Neural progenitor cell (in vitro differentiated cells): Measurements from ENCODE around the gene SDK2. TPM values are rescaled to one million over a fixed set of nuclear protein-coding genes. Genes with fewer than 3 reads are reported as not detected.

Source experiments
- DNase-seq: peaks from one replicate; pipeline ENCODE4 v3.0.0-alpha.2; 2016; ENCODE audit warnings: low spot score
- H2AFZ ChIP-seq: fragments of 200-600 bp; sonication (generic); replicated peaks from 2 replicates; pipeline ENCODE4 v1.6.1; 2016; ENCODE audit warnings: antibody characterized with exemption
- H3F3A ChIP-seq: fragments of 200-600 bp; sonication (generic); 2 replicates; pipeline ENCODE4 v1.6.1; 2016; ENCODE audit warnings: antibody characterized with exemption, low read depth
- H3K27ac ChIP-seq: fragments of 200-600 bp; sonication (generic); 2 replicates; pipeline ENCODE4 v1.5.1; 2016; ENCODE audit warnings: mild to moderate bottlenecking
- H3K27me3 ChIP-seq: fragments of 200-600 bp; sonication (generic); 2 replicates; pipeline ENCODE4 v1.6.1; 2016; ENCODE audit warnings: mild to moderate bottlenecking, moderate library complexity
- H3K36me3 ChIP-seq: fragments of 200-600 bp; sonication (generic); 2 replicates; pipeline ENCODE4 v1.5.1; 2016
- H3K4me1 ChIP-seq: fragments of 200-600 bp; sonication (generic); 2 replicates; pipeline ENCODE4 v1.6.1; 2016; ENCODE audit warnings: mixed run types
- H3K4me2 ChIP-seq: fragments of 200-600 bp; sonication (generic); 2 replicates; pipeline ENCODE4 v1.6.1; 2016
- H3K4me3 ChIP-seq: fragments of 200-600 bp; sonication (generic); 2 replicates; pipeline ENCODE4 v1.5.1; 2016
- H3K79me2 ChIP-seq: fragments of 200-600 bp; sonication (generic); 2 replicates; pipeline ENCODE4 v1.6.1; 2016; ENCODE audit warnings: low read depth
- H3K9ac ChIP-seq: fragments of 200-600 bp; sonication (generic); 2 replicates; pipeline ENCODE4 v1.6.1; 2016
- H3K9me3 ChIP-seq: fragments of 200-600 bp; sonication (generic); 2 replicates; pipeline ENCODE4 v1.5.1; 2016; ENCODE audit warnings: low read depth
- H4K20me1 ChIP-seq: fragments of 200-600 bp; sonication (generic); 2 replicates; pipeline ENCODE4 v1.6.1; 2016; ENCODE audit warnings: low read depth
- H3K27ac Mint-ChIP-seq: 3 replicates; pipeline ENCODE4 v1.8.0; 2021; ENCODE audit warnings: mixed read lengths
- H3K27me3 Mint-ChIP-seq: 2 replicates; pipeline ENCODE4 v1.8.0; 2022; ENCODE audit warnings: low read depth, mild to moderate bottlenecking, inconsistent platforms, moderate library complexity, mixed read lengths; ENCODE audit not compliant: insufficient read depth
- H3K36me3 Mint-ChIP-seq: 3 replicates; pipeline ENCODE4 v1.8.0; 2021; ENCODE audit warnings: mixed read lengths
- H3K4me1 Mint-ChIP-seq: 3 replicates; pipeline ENCODE4 v1.8.0; 2021; ENCODE audit warnings: mixed read lengths
- H3K4me3 Mint-ChIP-seq: 3 replicates; pipeline ENCODE4 v1.8.0; 2021; ENCODE audit warnings: mild to moderate bottlenecking, moderate library complexity, mixed read lengths
- H3K9me3 Mint-ChIP-seq: 3 replicates; pipeline ENCODE4 v1.8.0; 2020; ENCODE audit warnings: mixed read lengths
- EZH2 ChIP-seq: fragments of 200-600 bp; sonication (generic); IDR thresholded peaks from 2 replicates; pipeline ENCODE4 v1.6.1; 2017; ENCODE audit warnings: antibody characterized with exemption, mild to moderate bottlenecking, moderate library complexity
- EZH2phosphoT487 ChIP-seq: fragments of 200-600 bp; sonication (generic); IDR thresholded peaks from 2 replicates; pipeline ENCODE4 v1.6.1; 2017; ENCODE audit warnings: antibody characterized with exemption
- total RNA-seq: library from RNA; depleted of rRNA; stranded (reverse); fragments of >200 nt; gene quantifications from 2 replicates; pipeline ENCODE4 v1.2.3, GENCODE V29; 2015; ENCODE audit warnings: low replicate concordance
- TF ChIP-seq, protein P1 (sequence below): fragments of 200-600 bp; sonication (generic); IDR thresholded peaks from 2 replicates; pipeline ENCODE4 v1.5.1; 2017; ENCODE audit warnings: antibody characterized with exemption, mild to moderate bottlenecking

Gene SDK2
- total RNA-seq, 1 donor from 2014 or later = 15.3 TPM

DNA sequence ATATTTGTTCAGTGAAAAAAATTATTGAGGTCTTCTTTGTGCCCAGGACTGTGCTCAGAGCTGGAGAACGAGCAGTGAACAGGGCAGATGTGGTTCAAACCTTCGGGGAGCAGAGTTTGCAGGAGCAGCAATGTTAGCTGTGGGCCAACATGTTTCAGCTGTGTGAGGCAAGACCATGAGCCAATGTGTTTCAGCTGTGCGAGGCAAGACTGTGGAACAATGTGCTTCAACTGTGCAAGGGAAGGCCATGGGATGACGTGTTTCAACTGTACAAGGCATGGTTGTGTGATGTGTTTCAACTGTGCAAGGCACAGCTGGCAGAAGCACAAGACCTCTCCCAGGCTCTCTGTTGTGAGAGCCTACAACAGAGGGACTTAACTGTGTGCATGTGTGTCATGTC lies 35.2 kb upstream of the SDK2 start:
- H3K27me3 ChIP-seq = no peaks in the 10 kb centered on the region
- H3F3A ChIP-seq = no peaks in the 10 kb centered on the region
- no peaks in the 10 kb centered on the region for H3K4me1 ChIP-seq
- peaks cover 3% of the 10 kb centered on the region for H3K36me3 Mint-ChIP-seq
- H3K27ac Mint-ChIP-seq = no peak overlapping the region
- H3K79me2 ChIP-seq = no peaks in the 10 kb centered on the region
- no peak for DNase-seq
- no peak overlapping the region for H3K4me3 Mint-ChIP-seq
- H3K9me3 ChIP-seq = no peaks in the 10 kb centered on the region
- no peaks in the 10 kb centered on the region for H3K36me3 ChIP-seq
- H4K20me1 ChIP-seq = no peaks in the 10 kb centered on the region
- H3K27me3 Mint-ChIP-seq = peaks cover 3% of the 10 kb centered on the region
- H2AFZ ChIP-seq = no peak overlapping the region
- TF ChIP-seq EZH2 (no peak), EZH2phosphoT487 (no peak)
- TF ChIP-seq, protein P1, sequence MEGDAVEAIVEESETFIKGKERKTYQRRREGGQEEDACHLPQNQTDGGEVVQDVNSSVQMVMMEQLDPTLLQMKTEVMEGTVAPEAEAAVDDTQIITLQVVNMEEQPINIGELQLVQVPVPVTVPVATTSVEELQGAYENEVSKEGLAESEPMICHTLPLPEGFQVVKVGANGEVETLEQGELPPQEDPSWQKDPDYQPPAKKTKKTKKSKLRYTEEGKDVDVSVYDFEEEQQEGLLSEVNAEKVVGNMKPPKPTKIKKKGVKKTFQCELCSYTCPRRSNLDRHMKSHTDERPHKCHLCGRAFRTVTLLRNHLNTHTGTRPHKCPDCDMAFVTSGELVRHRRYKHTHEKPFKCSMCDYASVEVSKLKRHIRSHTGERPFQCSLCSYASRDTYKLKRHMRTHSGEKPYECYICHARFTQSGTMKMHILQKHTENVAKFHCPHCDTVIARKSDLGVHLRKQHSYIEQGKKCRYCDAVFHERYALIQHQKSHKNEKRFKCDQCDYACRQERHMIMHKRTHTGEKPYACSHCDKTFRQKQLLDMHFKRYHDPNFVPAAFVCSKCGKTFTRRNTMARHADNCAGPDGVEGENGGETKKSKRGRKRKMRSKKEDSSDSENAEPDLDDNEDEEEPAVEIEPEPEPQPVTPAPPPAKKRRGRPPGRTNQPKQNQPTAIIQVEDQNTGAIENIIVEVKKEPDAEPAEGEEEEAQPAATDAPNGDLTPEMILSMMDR = no peak
- H3K9ac ChIP-seq = no peak overlapping the region
- H3K27ac ChIP-seq = no peak overlapping the region
- H3K9me3 Mint-ChIP-seq = peaks cover 11% of the 10 kb centered on the region
- H3K4me1 Mint-ChIP-seq = peaks cover 11% of the 10 kb centered on the region
- H3K4me3 ChIP-seq = no peak overlapping the region
- H3K4me2 ChIP-seq = no peak overlapping the region

DNA sequence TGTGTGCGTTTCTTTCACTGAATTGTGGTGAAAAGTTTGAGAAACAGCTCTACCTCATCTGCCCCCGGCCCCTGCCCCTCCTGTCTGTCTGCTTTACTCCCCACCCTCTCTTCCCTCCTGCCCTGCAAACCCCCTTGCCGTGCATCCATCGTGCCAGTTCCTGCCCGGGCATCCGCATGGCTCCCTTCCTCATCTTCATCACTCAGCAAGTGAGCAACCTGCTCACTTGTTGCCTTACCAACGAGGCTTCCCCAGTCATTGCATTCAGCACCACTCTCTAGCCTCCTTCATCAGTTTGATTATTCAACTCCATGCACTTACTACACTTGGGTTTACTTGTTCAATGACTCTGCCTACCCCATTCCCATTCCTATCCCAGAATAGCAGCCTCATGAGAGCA lies 34.8 kb upstream of the SDK2 start:
- H3K9me3 Mint-ChIP-seq = peaks cover 11% of the 10 kb centered on the region
- H3K27ac Mint-ChIP-seq = no peak overlapping the region
- H3K4me1 ChIP-seq = no peaks in the 10 kb centered on the region
- H3F3A ChIP-seq = no peaks in the 10 kb centered on the region
- H3K9ac ChIP-seq = no peak overlapping the region
- H3K4me1 Mint-ChIP-seq = peaks cover 9% of the 10 kb centered on the region
- TF ChIP-seq EZH2 (no peak), EZH2phosphoT487 (no peak)
- TF ChIP-seq, protein P1 = no peak
- DNase-seq = no peak
- no peaks in the 10 kb centered on the region for H4K20me1 ChIP-seq
- peaks cover 3% of the 10 kb centered on the region for H3K36me3 Mint-ChIP-seq
- H3K27me3 ChIP-seq = no peaks in the 10 kb centered on the region
- no peak overlapping the region for H3K4me3 Mint-ChIP-seq
- no peaks in the 10 kb centered on the region for H3K36me3 ChIP-seq
- H3K27ac ChIP-seq = no peak overlapping the region
- no peaks in the 10 kb centered on the region for H3K9me3 ChIP-seq
- H2AFZ ChIP-seq = no peak overlapping the region
- no peak overlapping the region for H3K4me2 ChIP-seq
- H3K27me3 Mint-ChIP-seq = peaks cover 1% of the 10 kb centered on the region
- no peaks in the 10 kb centered on the region for H3K79me2 ChIP-seq
- H3K4me3 ChIP-seq = no peak overlapping the region

DNA sequence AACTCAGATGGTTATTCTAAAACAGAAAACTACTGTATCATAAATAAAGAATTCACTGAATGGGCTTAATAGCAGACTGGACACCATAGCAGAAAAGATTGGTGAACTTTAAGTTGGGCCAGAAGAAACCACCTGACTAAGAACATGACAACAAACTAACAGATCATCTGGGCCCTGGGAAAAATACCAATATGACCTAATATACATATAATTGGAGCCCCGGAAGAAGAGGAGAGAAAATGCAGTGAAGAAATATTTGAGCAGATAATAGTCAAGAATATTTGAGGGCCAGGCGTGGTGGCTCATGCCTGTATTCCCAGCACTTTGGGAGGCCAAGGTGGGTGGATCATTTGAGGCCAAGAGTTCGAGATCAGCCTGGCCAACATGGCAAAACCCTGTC lies 25.5 kb upstream of the SDK2 start:
- Mint-ChIP-seq H3K27ac (no peak overlapping the region), H3K27me3 (peaks cover 4% of the 10 kb centered on the region), H3K4me1 (no peaks in the 10 kb centered on the region), H3K4me3 (no peak overlapping the region), H3K36me3 (peaks cover 1% of the 10 kb centered on the region), H3K9me3 (peaks cover 11% of the 10 kb centered on the region)
- Histone ChIP-seq H3K9ac (no peak overlapping the region), H3K27ac (no peak overlapping the region), H3K36me3 (no peaks in the 10 kb centered on the region), H3K79me2 (no peaks in the 10 kb centered on the region), H2AFZ (no peak overlapping the region), H3K4me1 (no peaks in the 10 kb centered on the region), H4K20me1 (no peaks in the 10 kb centered on the region), H3K9me3 (no peaks in the 10 kb centered on the region), H3K27me3 (no peaks in the 10 kb centered on the region), H3K4me3 (no peak overlapping the region), H3K4me2 (no peak overlapping the region), H3F3A (no peaks in the 10 kb centered on the region)
- no peak for DNase-seq
- TF ChIP-seq, protein P1 = no peak
- no peak for TF ChIP-seq EZH2phosphoT487
- no peak for TF ChIP-seq EZH2
